ENCODE results near the gene KPRP. TPM values are rescaled to one million over a fixed set of nuclear protein-coding genes. Genes with fewer than 3 reads are reported as not detected.

The KPRP gene
- polyA plus RNA-seq, 1 donor from 2014 or later: not detected

DNA sequence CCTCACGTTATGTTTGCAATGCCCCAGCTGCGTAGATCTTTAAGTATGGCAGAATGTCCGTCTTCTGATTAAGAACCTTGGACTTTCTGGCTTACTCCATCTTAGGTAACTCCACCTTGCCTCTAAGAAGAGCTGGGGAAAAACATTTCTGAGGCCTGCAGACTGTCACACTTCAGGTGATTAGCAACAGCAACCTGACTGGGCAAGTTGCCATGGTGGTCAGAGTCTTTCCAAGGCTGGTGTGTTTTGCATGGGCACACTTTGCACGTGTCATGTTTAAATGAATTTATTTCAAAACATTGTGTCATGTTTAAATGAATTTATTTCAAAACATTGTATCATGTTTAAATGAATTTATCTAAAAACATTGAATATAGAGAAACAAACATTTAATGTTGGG lies 811 bp downstream of the KPRP start:
- Mint-ChIP-seq H3K27me3 (peaks cover 7% of the 10 kb centered on the region), H3K36me3 (no peaks in the 10 kb centered on the region), H3K4me3 (no peak overlapping the region), H3K9me3 (peaks cover 2 to 5% (median 4%) of the 10 kb centered on the region in 3 donors), H3K27ac (no peak overlapping the region), H3K4me1 (no peaks in the 10 kb centered on the region)

DNA sequence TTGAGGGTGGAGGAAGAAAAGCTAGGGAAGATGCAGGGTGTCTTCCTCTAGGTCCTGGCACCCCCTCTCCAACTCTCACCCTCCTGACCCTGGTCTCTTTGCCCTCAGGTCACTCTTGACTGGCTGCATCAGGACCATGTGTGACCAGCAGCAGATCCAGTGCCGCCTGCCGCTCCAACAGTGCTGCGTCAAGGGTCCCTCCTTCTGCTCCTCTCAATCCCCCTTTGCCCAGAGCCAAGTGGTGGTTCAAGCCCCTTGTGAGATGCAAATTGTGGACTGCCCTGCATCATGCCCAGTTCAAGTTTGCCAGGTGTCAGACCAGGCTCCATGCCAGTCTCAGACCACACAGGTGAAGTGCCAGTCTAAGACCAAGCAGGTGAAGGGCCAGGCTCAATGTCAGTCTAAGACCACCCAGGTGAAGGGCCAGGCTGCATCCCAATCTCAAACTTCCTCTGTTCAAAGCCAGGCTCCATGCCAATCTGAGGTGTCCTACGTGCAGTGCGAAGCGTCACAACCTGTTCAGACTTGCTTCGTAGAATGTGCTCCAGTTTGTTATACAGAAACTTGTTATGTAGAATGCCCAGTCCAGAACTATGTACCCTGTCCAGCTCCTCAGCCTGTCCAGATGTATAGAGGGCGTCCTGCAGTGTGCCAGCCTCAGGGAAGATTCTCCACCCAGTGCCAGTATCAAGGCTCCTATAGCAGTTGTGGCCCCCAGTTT lies 1.8 kb downstream of the KPRP start:
- peaks cover 7% of the 10 kb centered on the region for H3K27me3 Mint-ChIP-seq
- no peak overlapping the region for H3K27ac Mint-ChIP-seq
- peaks cover under 1 to 3% (median 2%) of the 10 kb centered on the region in 3 donors for H3K9me3 Mint-ChIP-seq
- no peaks in the 10 kb centered on the region for H3K36me3 Mint-ChIP-seq
- no peak overlapping the region for H3K4me3 Mint-ChIP-seq
- no peaks in the 10 kb centered on the region for H3K4me1 Mint-ChIP-seq

DNA sequence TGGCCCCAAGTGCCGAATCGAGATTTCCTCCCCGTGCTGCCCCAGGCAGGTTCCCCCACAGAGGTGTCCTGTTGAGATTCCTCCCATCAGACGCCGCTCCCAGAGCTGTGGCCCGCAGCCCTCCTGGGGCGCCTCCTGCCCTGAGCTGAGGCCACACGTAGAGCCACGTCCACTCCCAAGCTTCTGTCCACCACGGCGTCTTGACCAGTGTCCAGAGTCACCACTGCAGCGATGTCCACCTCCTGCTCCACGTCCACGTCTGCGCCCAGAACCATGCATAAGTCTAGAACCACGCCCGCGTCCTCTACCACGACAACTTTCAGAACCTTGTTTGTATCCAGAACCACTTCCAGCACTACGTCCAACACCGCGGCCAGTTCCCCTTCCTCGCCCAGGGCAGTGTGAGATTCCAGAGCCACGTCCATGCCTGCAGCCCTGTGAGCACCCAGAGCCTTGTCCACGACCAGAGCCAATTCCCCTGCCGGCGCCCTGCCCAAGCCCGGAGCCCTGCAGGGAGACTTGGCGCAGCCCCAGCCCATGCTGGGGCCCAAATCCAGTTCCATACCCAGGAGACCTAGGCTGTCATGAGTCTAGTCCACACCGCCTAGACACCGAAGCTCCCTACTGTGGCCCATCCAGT lies 2.8 kb downstream of the KPRP start:
- Mint-ChIP-seq H3K27ac (no peak overlapping the region), H3K4me3 (peak overlapping the region in 1 of 4 donors; percentile 15), H3K4me1 (no peaks in the 10 kb centered on the region), H3K27me3 (peaks cover 7% of the 10 kb centered on the region), H3K9me3 (no peaks in the 10 kb centered on the region), H3K36me3 (no peaks in the 10 kb centered on the region)

GRCh38 chr1:152761609-152762213 lies 3.9 kb downstream of the KPRP start:
- H3K9me3 Mint-ChIP-seq: no peaks in the 10 kb centered on the region
- H3K27ac Mint-ChIP-seq: no peak overlapping the region
- no peaks in the 10 kb centered on the region for H3K36me3 Mint-ChIP-seq
- H3K27me3 Mint-ChIP-seq: peaks cover 7% of the 10 kb centered on the region
- H3K4me1 Mint-ChIP-seq: no peaks in the 10 kb centered on the region
- no peak overlapping the region for H3K4me3 Mint-ChIP-seq

- no peak overlapping the region for H3K4me3 Mint-ChIP-seq
- peaks cover 4% of the 10 kb centered on the region for H3K27me3 Mint-ChIP-seq
- H3K36me3 Mint-ChIP-seq: no peaks in the 10 kb centered on the region
- peaks cover 0 to 2% (median 2%) of the 10 kb centered on the region in 3 donors for H3K9me3 Mint-ChIP-seq
- H3K4me1 Mint-ChIP-seq: peaks cover 0 to under 1% (median 0%) of the 10 kb centered on the region in 3 donors
- no peak overlapping the region for H3K27ac Mint-ChIP-seq
These were observed 11.2 kb downstream of the KPRP start for GRCh38 chr1:152768847-152769533.

DNA sequence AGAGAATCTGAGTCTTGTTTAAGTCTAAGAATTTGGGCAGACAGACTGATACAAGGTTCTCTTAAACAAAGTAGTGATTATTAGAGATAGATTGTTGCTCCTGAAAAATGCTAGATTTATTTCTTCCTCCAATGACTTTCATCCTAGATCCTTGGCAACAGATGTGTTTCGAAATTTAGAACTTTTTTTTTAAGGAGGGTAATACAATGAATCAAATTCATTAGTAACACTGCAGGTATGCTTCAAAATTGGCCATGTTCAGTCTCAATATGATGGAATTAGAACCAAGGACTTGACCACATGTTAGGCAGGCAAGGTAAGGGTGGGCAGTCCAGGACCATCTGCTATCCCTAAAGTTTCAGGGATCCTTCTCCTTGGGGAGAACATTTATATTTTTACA lies 12.6 kb downstream of the KPRP start:
- Mint-ChIP-seq H3K27ac (no peak overlapping the region), H3K27me3 (peaks cover 9% of the 10 kb centered on the region), H3K36me3 (peaks cover 2% of the 10 kb centered on the region), H3K4me3 (peak overlapping the region in 1 of 4 donors; percentile 5), H3K9me3 (peaks cover 0 to 4% (median 2%) of the 10 kb centered on the region in 3 donors), H3K4me1 (peaks cover 0 to 2% (median 0%) of the 10 kb centered on the region in 3 donors)

DNA sequence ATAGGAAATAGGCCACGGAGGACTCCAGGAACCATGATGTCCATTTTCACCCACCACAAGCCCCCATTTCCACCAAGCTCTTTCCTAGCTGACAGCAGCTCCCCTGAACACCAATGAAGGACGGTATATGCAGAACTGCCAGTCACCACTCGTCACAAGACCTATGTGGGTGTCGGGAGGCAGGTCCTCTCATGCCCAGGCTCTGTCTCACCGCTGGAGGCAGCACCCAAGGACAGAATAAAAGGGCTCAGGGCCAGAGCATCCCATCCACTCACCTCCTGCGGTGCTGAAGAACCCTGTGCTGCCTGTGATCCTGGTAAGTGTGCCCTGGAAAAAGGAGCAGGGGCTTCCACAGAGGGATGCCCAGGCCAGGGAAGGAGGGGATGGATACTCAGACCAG lies 17.1 kb downstream of the KPRP start, which contains the start of gene LCE1F:
TSS of gene LCE1F (plus strand) at position 266 of the 400 bp plus-strand sequence. CDS start 1,232 bp downstream, outside the sequence.
- peaks cover 0 to 4% (median 4%) of the 10 kb centered on the region in 3 donors for H3K9me3 Mint-ChIP-seq
- peaks cover 2% of the 10 kb centered on the region for H3K36me3 Mint-ChIP-seq
- H3K4me3 Mint-ChIP-seq: no peak within 1 kb of the TSS
- peak within 1 kb of the TSS in 1 of 3 donors; percentile 28 for H3K27ac Mint-ChIP-seq
- H3K27me3 Mint-ChIP-seq: peaks cover 7% of the 10 kb centered on the region
- H3K4me1 Mint-ChIP-seq: peaks cover 0 to 2% (median 0%) of the 10 kb centered on the region in 3 donors

- Mint-ChIP-seq H3K27me3 (peaks cover 7% of the 10 kb centered on the region), H3K27ac (peak overlapping the region in 1 of 3 donors; percentile 56), H3K9me3 (peaks cover 0 to 4% (median 2%) of the 10 kb centered on the region in 3 donors)
These were observed 18.5 kb downstream of the KPRP start for GRCh38 chr1:152776361-152776760.

GRCh38 chr1:152777510-152778137 lies 19.8 kb downstream of the KPRP start:
- H3K4me1 Mint-ChIP-seq: peaks cover 0 to 2% (median 0%) of the 10 kb centered on the region in 3 donors
- H3K4me3 Mint-ChIP-seq: no peak overlapping the region
- H3K27me3 Mint-ChIP-seq: peaks cover 7% of the 10 kb centered on the region
- peak overlapping the region in 1 of 3 donors; percentile 53 for H3K27ac Mint-ChIP-seq
- H3K36me3 Mint-ChIP-seq: peaks cover 2% of the 10 kb centered on the region
- H3K9me3 Mint-ChIP-seq: peaks cover 0 to 2% (median 2%) of the 10 kb centered on the region in 3 donors

More at GRCh38 chr1:152776361-152776760, 18.5 kb downstream of the KPRP start:
- Mint-ChIP-seq H3K36me3 (peaks cover 2% of the 10 kb centered on the region), H3K4me3 (no peak overlapping the region), H3K4me1 (peaks cover 0 to 2% (median 0%) of the 10 kb centered on the region in 3 donors)

DNA sequence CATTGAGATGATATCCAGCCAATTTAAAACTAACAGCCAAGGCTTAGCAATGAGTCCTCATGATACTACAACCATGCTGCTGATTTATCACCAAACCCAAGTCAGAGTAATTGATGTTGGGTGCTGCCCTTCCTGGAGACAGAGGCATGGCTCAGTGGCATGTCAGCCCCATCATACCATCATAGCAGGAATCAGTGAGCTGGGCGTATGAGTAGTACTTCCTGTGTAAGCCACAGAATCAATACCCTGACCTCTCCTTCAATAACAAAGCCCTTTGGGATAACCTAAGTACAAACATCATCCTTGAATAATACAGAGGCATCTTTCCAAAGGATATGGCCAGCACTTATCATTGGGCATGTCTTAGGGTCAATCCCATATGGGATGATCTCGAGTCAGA lies 25.3 kb downstream of the KPRP start:
- H3K36me3 Mint-ChIP-seq: no peaks in the 10 kb centered on the region
- no peaks in the 10 kb centered on the region for H3K9me3 Mint-ChIP-seq
- H3K27ac Mint-ChIP-seq: no peak overlapping the region
- H3K27me3 Mint-ChIP-seq: peaks cover 4% of the 10 kb centered on the region
- no peaks in the 10 kb centered on the region for H3K4me1 Mint-ChIP-seq
- H3K4me3 Mint-ChIP-seq: no peak overlapping the region

- Mint-ChIP-seq H3K4me1 (no peaks in the 10 kb centered on the region), H3K27ac (no peak within 1 kb of the TSS), H3K27me3 (peaks cover 8% of the 10 kb centered on the region), H3K9me3 (no peaks in the 10 kb centered on the region), H3K4me3 (no peak within 1 kb of the TSS), H3K36me3 (no peaks in the 10 kb centered on the region)
These were observed 28.3 kb downstream of the KPRP start, which contains the start of gene LCE1E for GRCh38 chr1:152786077-152786476. TSS of gene LCE1E (plus strand) at chr1:152786257. CDS start at chr1:152787300, 1,043 bp downstream.

DNA sequence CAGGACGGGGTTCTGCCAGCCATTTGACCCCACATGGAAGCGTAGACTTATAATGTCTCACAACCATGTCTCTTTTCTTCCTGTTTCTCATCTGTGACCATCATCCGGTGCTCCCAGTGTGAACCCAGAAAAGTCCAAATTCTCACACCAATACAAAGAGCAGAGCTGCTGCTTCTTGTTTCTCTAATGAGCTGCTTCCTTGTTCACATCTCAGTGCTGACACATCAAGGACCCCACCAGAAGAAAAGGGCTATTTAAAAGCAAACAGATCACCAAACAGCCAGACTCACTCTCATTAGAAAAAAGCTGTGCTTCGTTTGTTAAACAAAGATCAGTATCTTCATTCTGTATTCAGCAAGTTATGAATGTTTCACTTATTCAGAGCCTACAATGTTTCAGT lies 37.9 kb downstream of the KPRP start:
- H3K4me1 Mint-ChIP-seq: no peaks in the 10 kb centered on the region
- peaks cover 0 to 2% (median 2%) of the 10 kb centered on the region in 3 donors for H3K9me3 Mint-ChIP-seq
- no peak overlapping the region for H3K27ac Mint-ChIP-seq
- no peaks in the 10 kb centered on the region for H3K36me3 Mint-ChIP-seq
- H3K27me3 Mint-ChIP-seq: peaks cover 6% of the 10 kb centered on the region
- H3K4me3 Mint-ChIP-seq: no peak overlapping the region

GRCh38 chr1:152796421-152796820 lies 38.6 kb downstream of the KPRP start, which contains the start of gene LCE1D:
TSS of gene LCE1D (plus strand) at chr1:152796721. CDS start at chr1:152797795, 1,074 bp downstream.
- H3K27me3 Mint-ChIP-seq: peaks cover 11% of the 10 kb centered on the region
- peaks cover 0 to 2% (median 2%) of the 10 kb centered on the region in 3 donors for H3K9me3 Mint-ChIP-seq
- H3K4me3 Mint-ChIP-seq: no peak within 1 kb of the TSS
- no peak within 1 kb of the TSS for H3K27ac Mint-ChIP-seq
- H3K36me3 Mint-ChIP-seq: no peaks in the 10 kb centered on the region
- no peaks in the 10 kb centered on the region for H3K4me1 Mint-ChIP-seq

DNA sequence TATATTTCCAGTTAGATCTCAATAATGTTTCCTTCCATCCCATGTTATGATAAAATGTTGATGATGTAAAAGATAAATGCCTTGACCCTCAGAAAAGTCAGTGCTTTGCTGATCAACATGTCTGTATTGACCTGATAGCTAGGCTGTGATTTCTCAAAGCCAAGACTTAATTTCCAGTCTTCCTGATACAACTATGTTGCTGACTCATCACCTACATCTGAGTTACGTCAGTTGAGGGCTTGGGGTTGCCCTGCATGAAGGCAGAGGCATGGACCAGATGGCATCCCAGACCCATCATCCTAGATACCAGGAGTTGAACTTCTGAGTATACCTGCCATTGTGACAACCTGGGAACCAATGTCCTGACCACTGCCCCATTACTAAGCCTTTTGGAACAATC lies 43.5 kb downstream of the KPRP start:
- H3K36me3 Mint-ChIP-seq: no peaks in the 10 kb centered on the region

More for the DNA sequence above, 43.5 kb downstream of the KPRP start:
- Mint-ChIP-seq H3K27ac (no peak overlapping the region), H3K9me3 (peaks cover 0 to 2% (median 2%) of the 10 kb centered on the region in 3 donors), H3K4me3 (no peak overlapping the region), H3K4me1 (no peaks in the 10 kb centered on the region), H3K27me3 (peaks cover 13% of the 10 kb centered on the region)

Data from IgD-negative memory B cell (primary cell).